AML-193 (cell line): Measurements from ENCODE around the gene DLD.
A peak's percentile ranks its signal among the peaks of the same experiment; 100 is the strongest.
"Not testable (repeated sequence)": the region's sequence is repeated elsewhere in the genome, so short reads cannot be mapped to it uniquely, and the experiment has no call there.

Source experiments
- DNase-seq, 2 experiments: peaks; one replicate each; lab custom pipeline; 2025; lab: John Stamatoyannopoulos, UW

The DLD gene

GRCh38 chr7:107874605-107875446, 16.2 kb upstream of the DLD start:
- peak; percentile 68 to 71 for DNase-seq

- no peak for DNase-seq
These were observed 14.1 kb upstream of the DLD start for GRCh38 chr7:107876916-107877315.

- no peak for DNase-seq
These were observed 13.1 kb upstream of the DLD start for GRCh38 chr7:107877731-107878382.

GRCh38 chr7:107878636-107879035, 12.3 kb upstream of the DLD start:
- DNase-seq, result no peak

- DNase-seq, result peak; percentile 58 to 72
These were observed 11.5 kb upstream of the DLD start for GRCh38 chr7:107879400-107880035.

- DNase-seq, result no peak
These were observed 8.2 kb upstream of the DLD start for GRCh38 chr7:107882766-107883165.

GRCh38 chr7:107884066-107884818, 6.7 kb upstream of the DLD start:
- DNase-seq, result no peak

- not testable (repeated sequence) for DNase-seq
These were observed 3.2 kb upstream of the DLD start for GRCh38 chr7:107887827-107888226.

- DNase-seq, result no peak
These were observed 991 bp upstream of the DLD start for GRCh38 chr7:107889992-107890391.

GRCh38 chr7:107890493-107890961, 456 bp upstream of the DLD start:
- peak in 1 of 2 experiments; percentile 33 for DNase-seq

GRCh38 chr7:107891636-107892366, 818 bp downstream of the DLD start:
- DNase-seq, result peak; percentile 25 to 39

- not testable (repeated sequence) for DNase-seq
These were observed 1.4 kb downstream of the DLD start for GRCh38 chr7:107892367-107892741.

GRCh38 chr7:107898997-107899594, 8.1 kb downstream of the DLD start:
- peak in 1 of 2 experiments; percentile 4 for DNase-seq

GRCh38 chr7:107900496-107901015, 9.6 kb downstream of the DLD start:
- no peak for DNase-seq

- no peak for DNase-seq
These were observed 11.4 kb downstream of the DLD start for GRCh38 chr7:107902381-107902780.

- DNase-seq, result peak; percentile 19 to 33
These were observed 16.8 kb downstream of the DLD start for GRCh38 chr7:107907790-107908189.

GRCh38 chr7:107909445-107909844, 18.5 kb downstream of the DLD start:
- no peak for DNase-seq

GRCh38 chr7:107911981-107912380, 21.0 kb downstream of the DLD start:
- DNase-seq, result no peak

- DNase-seq, result no peak
These were observed 22.9 kb downstream of the DLD start for GRCh38 chr7:107913851-107914250.

- no peak for DNase-seq
These were observed 23.8 kb downstream of the DLD start for GRCh38 chr7:107914831-107915230.

- DNase-seq, result no peak
These were observed 24.6 kb downstream of the DLD start for GRCh38 chr7:107915541-107915940.
